Brain microvascular endothelial cell (primary cell): ENCODE results near the gene ZNF655.
A peak's percentile ranks its signal among the peaks of the same experiment; 100 is the strongest.

Experiments used
- DNase-seq: peaks from one replicate; pipeline ENCODE4 v3.0.0-alpha.2; 2020
- H3K27ac ChIP-seq: fragments of 250-450 bp; sonication (Bioruptor Pico); 2 replicates; pipeline ENCODE4 v1.5.1; 2020; ENCODE audit warnings: mild to moderate bottlenecking, moderate library complexity
- H3K27me3 ChIP-seq: fragments of 250-450 bp; sonication (Bioruptor Pico); replicated peaks from 2 replicates; pipeline ENCODE4 v1.5.1; 2020; ENCODE audit warnings: mild to moderate bottlenecking
- H3K36me3 ChIP-seq: fragments of 250-450 bp; sonication (Bioruptor Pico); replicated peaks from 2 replicates; pipeline ENCODE4 v1.5.1; 2020; ENCODE audit warnings: mild to moderate bottlenecking
- H3K4me3 ChIP-seq: 2 replicates; pipeline ENCODE4 v1.5.1; 2011; ENCODE audit warnings: low read depth, mild to moderate bottlenecking, control low read depth, low read length, moderate library complexity
- in situ Hi-C: cut with HindIII; loops from 2 replicates; pipeline ENCODE4 v1.10.0; 2017; ENCODE audit warnings: low sequenced_read_pairs, low pct_ligation_motif_present
- TF ChIP-seq, protein P1 (sequence below): IDR thresholded peaks from 2 replicates; pipeline ENCODE4 v1.5.1; 2011; ENCODE audit warnings: low read depth, mild to moderate bottlenecking, moderate library complexity, low read length, control low read depth, inconsistent platforms; ENCODE audit errors: missing control alignments

The ZNF655 gene

DNA sequence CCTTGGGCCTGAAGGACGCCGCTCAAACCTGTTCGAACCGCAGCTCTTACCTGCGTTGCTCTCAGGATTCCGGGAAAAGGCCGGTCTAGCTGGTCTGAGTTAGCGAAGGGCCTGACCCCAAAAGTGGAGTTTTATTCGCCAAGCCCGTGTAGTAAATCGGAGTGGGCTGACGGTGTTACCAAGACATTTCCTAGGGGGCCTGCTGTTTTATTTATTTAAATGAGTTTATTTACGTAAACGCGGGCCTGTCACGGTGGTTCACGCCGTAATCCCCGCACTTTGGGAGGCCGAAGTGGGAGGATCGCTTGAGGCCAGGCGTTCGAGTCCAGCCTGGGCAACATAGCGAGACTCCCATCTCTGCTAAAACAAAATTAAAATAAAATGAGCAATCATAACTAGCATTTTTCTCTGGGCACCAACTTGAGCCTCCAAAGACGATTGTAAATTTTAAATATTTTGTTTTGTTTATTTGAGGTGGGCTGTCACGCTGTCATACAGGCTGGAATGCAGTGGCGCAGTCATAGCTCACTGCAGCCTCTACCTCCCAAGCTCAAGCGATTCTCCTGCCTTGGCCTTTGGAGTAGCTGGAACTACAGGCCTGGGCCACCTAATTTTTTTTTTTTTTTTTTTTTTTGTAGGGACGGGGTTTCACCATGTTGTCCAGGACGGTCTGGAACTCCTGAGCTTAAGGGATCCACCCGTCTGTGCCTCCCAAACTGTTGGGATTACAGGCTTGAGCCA is 903 bp downstream of the ZNF655 start:
- TF ChIP-seq, protein P1, sequence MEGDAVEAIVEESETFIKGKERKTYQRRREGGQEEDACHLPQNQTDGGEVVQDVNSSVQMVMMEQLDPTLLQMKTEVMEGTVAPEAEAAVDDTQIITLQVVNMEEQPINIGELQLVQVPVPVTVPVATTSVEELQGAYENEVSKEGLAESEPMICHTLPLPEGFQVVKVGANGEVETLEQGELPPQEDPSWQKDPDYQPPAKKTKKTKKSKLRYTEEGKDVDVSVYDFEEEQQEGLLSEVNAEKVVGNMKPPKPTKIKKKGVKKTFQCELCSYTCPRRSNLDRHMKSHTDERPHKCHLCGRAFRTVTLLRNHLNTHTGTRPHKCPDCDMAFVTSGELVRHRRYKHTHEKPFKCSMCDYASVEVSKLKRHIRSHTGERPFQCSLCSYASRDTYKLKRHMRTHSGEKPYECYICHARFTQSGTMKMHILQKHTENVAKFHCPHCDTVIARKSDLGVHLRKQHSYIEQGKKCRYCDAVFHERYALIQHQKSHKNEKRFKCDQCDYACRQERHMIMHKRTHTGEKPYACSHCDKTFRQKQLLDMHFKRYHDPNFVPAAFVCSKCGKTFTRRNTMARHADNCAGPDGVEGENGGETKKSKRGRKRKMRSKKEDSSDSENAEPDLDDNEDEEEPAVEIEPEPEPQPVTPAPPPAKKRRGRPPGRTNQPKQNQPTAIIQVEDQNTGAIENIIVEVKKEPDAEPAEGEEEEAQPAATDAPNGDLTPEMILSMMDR, result no peak
- in situ Hi-C loops, result no loop called here
- Histone ChIP-seq H3K4me3 (peak overlapping the region; percentile 95), H3K36me3 (peaks cover 31% of the 10 kb centered on the region), H3K27me3 (no peaks in the 10 kb centered on the region), H3K27ac (peak overlapping the region; percentile 95)
- DNase-seq, result no peak

DNA sequence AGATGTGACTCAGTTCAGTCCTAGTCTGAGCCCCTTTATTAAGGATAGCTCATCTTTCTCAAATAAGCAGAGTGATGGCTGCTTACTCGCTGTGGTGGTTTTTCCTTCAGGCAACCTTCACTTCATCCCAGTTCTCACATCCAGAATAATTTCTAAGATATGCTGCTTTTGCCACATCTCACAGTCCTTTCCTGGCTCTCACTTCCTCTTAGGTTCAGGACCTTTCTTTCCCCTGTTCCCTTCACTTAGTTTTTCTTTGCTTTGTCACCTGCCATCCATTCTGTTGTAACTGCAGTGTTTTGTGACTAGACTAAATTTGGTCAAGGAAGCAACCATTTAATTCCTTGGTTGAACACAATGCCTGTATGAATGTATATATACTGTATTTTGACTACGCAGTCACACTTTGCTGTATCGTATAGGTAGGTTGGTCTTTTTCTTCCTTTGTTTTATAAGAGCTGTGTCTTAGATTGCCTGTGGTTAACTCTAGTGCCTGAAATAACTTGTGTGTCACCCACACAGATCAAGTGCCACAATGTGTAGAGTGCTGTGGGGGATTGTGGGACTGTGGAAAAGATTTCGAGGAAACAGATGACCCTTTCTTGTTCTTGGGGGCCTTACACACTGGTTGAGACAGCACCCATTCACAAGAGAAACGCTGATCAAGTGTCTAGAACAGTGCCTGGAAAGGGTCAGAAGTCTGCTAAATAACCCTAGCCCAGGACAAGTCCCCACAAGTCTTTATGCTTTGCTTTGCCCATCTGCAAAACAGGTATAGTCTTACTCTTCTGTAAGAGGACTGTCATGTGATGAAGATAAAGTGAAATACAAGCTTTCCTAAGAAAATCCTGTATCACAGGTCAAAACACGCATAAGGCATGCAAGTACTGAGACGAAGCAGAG is 2.6 kb downstream of the ZNF655 start:
- in situ Hi-C loops, result no loop called here
- TF ChIP-seq, protein P1, result no peak
- H3K27ac ChIP-seq, result no peak overlapping the region
- H3K27me3 ChIP-seq, result no peaks in the 10 kb centered on the region
- H3K36me3 ChIP-seq, result peaks cover 46% of the 10 kb centered on the region
- no peak overlapping the region for H3K4me3 ChIP-seq
- no peak for DNase-seq

DNA sequence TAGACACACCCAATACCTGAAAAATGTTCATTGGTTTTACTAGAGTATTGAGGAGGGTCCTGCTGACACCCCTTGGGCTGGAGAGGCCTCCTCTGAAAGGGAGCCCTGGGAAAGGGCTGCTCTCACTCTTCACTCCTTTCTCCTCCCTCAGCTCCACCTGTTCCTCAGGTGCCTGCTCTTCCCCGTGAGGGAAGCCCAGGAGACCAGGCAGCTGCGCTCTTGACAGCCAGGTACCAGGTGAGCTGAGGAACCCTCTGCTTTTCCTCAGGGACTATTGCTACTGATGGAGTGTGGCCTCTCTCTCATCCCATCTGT is 3.3 kb downstream of the ZNF655 start:
- Histone ChIP-seq H3K27me3 (no peaks in the 10 kb centered on the region), H3K4me3 (no peak overlapping the region), H3K36me3 (peaks cover 50% of the 10 kb centered on the region), H3K27ac (no peak overlapping the region)
- no peak for DNase-seq
- in situ Hi-C loops, result no loop called here
- TF ChIP-seq, protein P1, result no peak

- H3K27me3 ChIP-seq, result no peaks in the 10 kb centered on the region
- H3K27ac ChIP-seq, result peak overlapping the region; percentile 92
- DNase-seq, result no peak
- TF ChIP-seq, protein P1, result no peak
- peaks cover 50% of the 10 kb centered on the region for H3K36me3 ChIP-seq
- in situ Hi-C loops, result no loop called here
- H3K4me3 ChIP-seq, result no peak overlapping the region
Measured at GRCh38 chr7:99562114-99562784, 3.8 kb downstream of the ZNF655 start.

GRCh38 chr7:99562832-99563231 is 4.4 kb downstream of the ZNF655 start:
- TF ChIP-seq, protein P1, result no peak
- in situ Hi-C loops, result no loop called here
- Histone ChIP-seq H3K4me3 (no peak overlapping the region), H3K27ac (peak overlapping the region; percentile 92), H3K36me3 (peaks cover 50% of the 10 kb centered on the region), H3K27me3 (no peaks in the 10 kb centered on the region)
- peak; percentile 98 for DNase-seq
